SK-N-SH (cell line): ENCODE data around the gene RBMS3. TPM values are rescaled to one million over a fixed set of nuclear protein-coding genes. Genes with fewer than 3 reads are reported as not detected.

Experiments used
- CTCF ChIA-PET: fragments of 300-600, 350-600 bp; formaldehyde crosslinking; extraction: SDS; loops from one replicate; lab custom pipeline; 2021; lab: Yijun Ruan, JAX
- POLR2A ChIA-PET: fragments of 350-600 bp; sonication (Branson Sonifier 250); formaldehyde crosslinking; extraction: SDS; loops from one replicate; lab custom pipeline; 2020; ENCODE audit warnings: antibody characterized with exemption, inconsistent platforms; lab: Yijun Ruan, JAX
- DNase-seq: peaks from one replicate; pipeline ENCODE4 v3.0.0; 2012
- H2AFZ ChIP-seq: fragments of 200-600 bp; sonication (generic); 2 replicates; pipeline ENCODE4 v1.8.1; 2016; ENCODE audit warnings: antibody characterized with exemption, mild to moderate bottlenecking, low read depth
- H3F3A ChIP-seq: fragments of 200-600 bp; sonication (generic); replicated peaks from 2 replicates; pipeline ENCODE3; 2016; ENCODE audit warnings: antibody characterized with exemption, mild to moderate bottlenecking; ENCODE audit not compliant: insufficient read depth
- H3K27ac ChIP-seq, 2 experiments: fragments of 200-500 bp in 1 of 2; fragments of 200-600 bp in 1 of 2; sonication (Bioruptor generic) in 1 of 2; sonication (generic), shearing (Covaris generic) in 1 of 2; 2 replicates each; pipeline versions ENCODE4 v1.5.1 to v1.6.1; 2014 to 2016; ENCODE audit warnings: low read depth in 2 of 2, inconsistent platforms in 1 of 2, low read length in 1 of 2, mild to moderate bottlenecking in 1 of 2, mixed read lengths in 1 of 2
- H3K27me3 ChIP-seq: fragments of 200-600 bp; sonication (generic), shearing (Covaris generic); 2 replicates; pipeline ENCODE4 v1.6.1; 2016; ENCODE audit warnings: mixed run types; ENCODE audit not compliant: insufficient read depth
- H3K36me3 ChIP-seq, 2 experiments: fragments of 200-500 bp in 1 of 2; fragments of 200-600 bp in 1 of 2; sonication (Bioruptor generic) in 1 of 2; sonication (generic) in 1 of 2; replicated peaks in 1 of 2; 2 replicates each; pipeline versions ENCODE3 to v1.5.1; 2014 to 2016; ENCODE audit warnings: low read length in 1 of 2, mild to moderate bottlenecking in 1 of 2; ENCODE audit not compliant: insufficient read depth in 2 of 2, control insufficient read depth in 1 of 2
- H3K4me1 ChIP-seq, 2 experiments: fragments of 200-500 bp in 1 of 2; fragments of 200-600 bp in 1 of 2; sonication (Bioruptor generic) in 1 of 2; sonication (generic), shearing (Covaris generic) in 1 of 2; 2 replicates each; pipeline versions ENCODE4 v1.5.1 to v1.6.1; 2014 to 2016; ENCODE audit warnings: low read depth in 1 of 2, low read length in 1 of 2, mixed run types in 1 of 2; ENCODE audit not compliant: insufficient read depth in 2 of 2, control insufficient read depth in 1 of 2
- H3K4me2 ChIP-seq: fragments of 200-600 bp; sonication (generic), shearing (Covaris generic); 2 replicates; pipeline ENCODE4 v1.6.1; 2017; ENCODE audit warnings: mixed run types
- H3K4me3 ChIP-seq, 2 experiments: fragments of 200-500 bp in 1 of 2; fragments of 200-600 bp in 1 of 2; sonication (Bioruptor generic) in 1 of 2; sonication (generic), shearing (Covaris generic) in 1 of 2; 2 replicates each; pipeline versions ENCODE4 v1.5.1 to v1.8.1; 2014 to 2016; ENCODE audit warnings: low read depth in 2 of 2, inconsistent platforms in 1 of 2, low read length in 1 of 2, mild to moderate bottlenecking in 1 of 2, mixed read lengths in 1 of 2, moderate library complexity in 1 of 2
- H3K79me2 ChIP-seq: fragments of 200-600 bp; sonication (generic); 2 replicates; pipeline ENCODE4 v1.8.1; 2017; ENCODE audit warnings: mild to moderate bottlenecking; ENCODE audit not compliant: insufficient read depth
- H3K9ac ChIP-seq: fragments of 200-600 bp; sonication (generic); 2 replicates; pipeline ENCODE4 v1.6.1; 2017; ENCODE audit warnings: mixed run types
- H3K9me2 ChIP-seq: fragments of 200-600 bp; sonication (generic); 2 replicates; pipeline ENCODE4 v1.6.1; 2017; ENCODE audit warnings: mixed run types
- H3K9me3 ChIP-seq: fragments of 200-600 bp; sonication (generic); 2 replicates; pipeline ENCODE4 v1.6.1; 2017; ENCODE audit warnings: mixed run types, mild to moderate bottlenecking, moderate library complexity
- H4K20me1 ChIP-seq: fragments of 200-600 bp; sonication (generic); 2 replicates; pipeline ENCODE4 v1.6.1; 2017; ENCODE audit warnings: mild to moderate bottlenecking, mixed run types; ENCODE audit not compliant: insufficient read depth
- CHD2 ChIP-seq: fragments of 150-350 bp; IDR thresholded peaks from 2 replicates; pipeline ENCODE4 v1.6.1; 2018; ENCODE audit warnings: low read length; ENCODE audit not compliant: partially characterized antibody
- ELF1 ChIP-seq: IDR thresholded peaks from 2 replicates; pipeline ENCODE4 v1.4.0; 2012
- EP300 ChIP-seq, 2 experiments: IDR thresholded peaks; 2 replicates each; pipeline versions ENCODE4 v1.4.0 to v1.6.1; 2012; ENCODE audit warnings: borderline replicate concordance in 1 of 2, low read depth in 1 of 2, low read length in 1 of 2
- EZH2phosphoT487 ChIP-seq: fragments of 200-600 bp; sonication (generic); IDR thresholded peaks from 2 replicates; pipeline ENCODE4 v1.6.1; 2017; ENCODE audit warnings: low read depth, mixed run types, mild to moderate bottlenecking, antibody characterized with exemption, moderate library complexity, borderline replicate concordance
- FOXM1 ChIP-seq: IDR thresholded peaks from 2 replicates; pipeline ENCODE4 v1.4.0; 2012; ENCODE audit warnings: low read depth, mild to moderate bottlenecking
- GABPA ChIP-seq: IDR thresholded peaks from 2 replicates; pipeline ENCODE4 v1.4.0; 2012; ENCODE audit warnings: low read depth, mild to moderate bottlenecking
- IRF3 ChIP-seq: fragments of 150-350 bp; IDR thresholded peaks from 2 replicates; pipeline ENCODE4 v1.6.1; 2016; ENCODE audit warnings: mild to moderate bottlenecking, low read depth, low read length
- JUND ChIP-seq: IDR thresholded peaks from 2 replicates; pipeline ENCODE4 v1.4.0; 2012
- MXI1 ChIP-seq: IDR thresholded peaks from 2 replicates; pipeline ENCODE4 v1.6.1; 2012; ENCODE audit warnings: mild to moderate bottlenecking, low read depth, low read length, improper control_type of control experiment
- NFIC ChIP-seq: IDR thresholded peaks from 2 replicates; pipeline ENCODE4 v1.4.0; 2012; ENCODE audit warnings: borderline replicate concordance
- POLR2AphosphoS5 ChIP-seq: IDR thresholded peaks from 2 replicates; pipeline ENCODE4 v1.6.1; 2012; ENCODE audit warnings: low read depth, low read length
- REST ChIP-seq: IDR thresholded peaks from 2 replicates; pipeline ENCODE4 v1.6.1; 2012; ENCODE audit warnings: mild to moderate bottlenecking, low read depth, low read length, moderate library complexity
- RXRA ChIP-seq: IDR thresholded peaks from 2 replicates; pipeline ENCODE4 v1.4.0; 2012; ENCODE audit warnings: low read depth, mild to moderate bottlenecking, borderline replicate concordance
- SIN3A ChIP-seq: IDR thresholded peaks from 2 replicates; pipeline ENCODE4 v1.6.1; 2012; ENCODE audit warnings: low read depth, mild to moderate bottlenecking, low read length, moderate library complexity, borderline replicate concordance
- SMC3 ChIP-seq: IDR thresholded peaks from 2 replicates; pipeline ENCODE4 v1.6.1; 2012; ENCODE audit warnings: low read depth, low read length, improper control_type of control experiment
- TAF1 ChIP-seq: IDR thresholded peaks from 2 replicates; pipeline ENCODE4 v1.6.1; 2012; ENCODE audit warnings: low read depth, mild to moderate bottlenecking, low read length, moderate library complexity, borderline replicate concordance
- TEAD4 ChIP-seq: IDR thresholded peaks from 2 replicates; pipeline ENCODE4 v1.4.0; 2012; ENCODE audit warnings: mild to moderate bottlenecking, borderline replicate concordance; ENCODE audit not compliant: insufficient read depth
- YY1 ChIP-seq: IDR thresholded peaks from 2 replicates; pipeline ENCODE4 v1.4.0; 2012; ENCODE audit warnings: low read depth, mild to moderate bottlenecking
- WGBS: methylation state at CpG from one replicate; pipeline ENCODE4 v1.1.6; 2017; ENCODE audit warnings: low lambda C conversion rate; 5-methylcytosine and 5-hydroxymethylcytosine counted together
- polyA plus RNA-seq, 3 experiments: library from polyadenylated mRNA; depleted of rRNA; stranded (reverse); fragments of >200 nt; gene quantifications; 2 replicates each; pipeline ENCODE4 v1.2.3, GENCODE V29; 2012
- TF ChIP-seq, protein P1 (sequence below): fragments of 200-600 bp; sonication (generic); IDR thresholded peaks from 2 replicates; pipeline ENCODE4 v1.6.1; 2017; ENCODE audit warnings: antibody characterized with exemption, mild to moderate bottlenecking, moderate library complexity
- TF ChIP-seq, protein P2 (sequence below): IDR thresholded peaks from 2 replicates; pipeline ENCODE4 v1.4.0; 2012; ENCODE audit warnings: low read depth, borderline replicate concordance

The RBMS3 gene
- polyA plus RNA-seq, 1 of the 3 experiments (the other 2 are of a cell fraction) = 8.2 TPM

DNA sequence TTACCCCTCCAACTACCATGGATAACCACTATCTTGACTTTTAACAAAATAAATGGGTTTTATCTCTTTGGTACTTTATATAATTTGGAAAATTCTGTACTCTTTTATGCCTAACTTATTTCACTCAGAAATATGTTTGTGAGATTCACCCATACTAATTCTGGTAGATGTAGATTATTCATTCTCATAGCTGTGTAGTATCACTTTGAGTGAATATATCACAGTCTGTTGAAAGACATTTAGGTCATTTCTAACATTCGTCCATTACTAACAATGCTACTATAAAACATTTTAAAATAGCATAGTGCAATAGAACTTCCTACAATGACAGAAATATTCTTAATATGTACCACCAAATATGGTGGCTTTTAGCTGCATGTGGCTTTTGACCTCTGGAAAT lies 542.4 kb downstream of the RBMS3 start:
- H3F3A ChIP-seq = peaks cover 19% of the 10 kb centered on the region
- WGBS = 91% methylated on average over 1 of the region's 1 CpG
- POLR2A ChIA-PET = no interaction called here
- no peaks in the 10 kb centered on the region for H3K9me3 ChIP-seq
- H4K20me1 ChIP-seq = no peaks in the 10 kb centered on the region
- no peaks in the 10 kb centered on the region for H3K79me2 ChIP-seq
- H3K4me2 ChIP-seq = no peak overlapping the region
- H3K4me3 ChIP-seq = no peak overlapping the region
- no peak overlapping the region for H2AFZ ChIP-seq
- peaks cover 2 to 4% of the 10 kb centered on the region in 2 experiments for H3K36me3 ChIP-seq
- H3K27ac ChIP-seq = no peak overlapping the region
- H3K9me2 ChIP-seq = no peaks in the 10 kb centered on the region
- no peaks in the 10 kb centered on the region for H3K27me3 ChIP-seq
- no peaks in the 10 kb centered on the region for H3K4me1 ChIP-seq
- TF ChIP-seq JUND (no peak), NFIC (no peak), IRF3 (no peak), YY1 (no peak), ELF1 (no peak), EZH2phosphoT487 (no peak), MXI1 (no peak), TAF1 (no peak), SMC3 (no peak), REST (no peak), GABPA (no peak), EP300 (IDR thresholded peaks at IDR 0.05; ENCODE audit: borderline replicate concordance in 1 of 2, low read depth in 1 of 2, low read length in 1 of 2) (no peak), TEAD4 (no peak), POLR2AphosphoS5 (no peak), CHD2 (no peak), FOXM1 (no peak), SIN3A (no peak), RXRA (no peak)
- TF ChIP-seq, protein P1, sequence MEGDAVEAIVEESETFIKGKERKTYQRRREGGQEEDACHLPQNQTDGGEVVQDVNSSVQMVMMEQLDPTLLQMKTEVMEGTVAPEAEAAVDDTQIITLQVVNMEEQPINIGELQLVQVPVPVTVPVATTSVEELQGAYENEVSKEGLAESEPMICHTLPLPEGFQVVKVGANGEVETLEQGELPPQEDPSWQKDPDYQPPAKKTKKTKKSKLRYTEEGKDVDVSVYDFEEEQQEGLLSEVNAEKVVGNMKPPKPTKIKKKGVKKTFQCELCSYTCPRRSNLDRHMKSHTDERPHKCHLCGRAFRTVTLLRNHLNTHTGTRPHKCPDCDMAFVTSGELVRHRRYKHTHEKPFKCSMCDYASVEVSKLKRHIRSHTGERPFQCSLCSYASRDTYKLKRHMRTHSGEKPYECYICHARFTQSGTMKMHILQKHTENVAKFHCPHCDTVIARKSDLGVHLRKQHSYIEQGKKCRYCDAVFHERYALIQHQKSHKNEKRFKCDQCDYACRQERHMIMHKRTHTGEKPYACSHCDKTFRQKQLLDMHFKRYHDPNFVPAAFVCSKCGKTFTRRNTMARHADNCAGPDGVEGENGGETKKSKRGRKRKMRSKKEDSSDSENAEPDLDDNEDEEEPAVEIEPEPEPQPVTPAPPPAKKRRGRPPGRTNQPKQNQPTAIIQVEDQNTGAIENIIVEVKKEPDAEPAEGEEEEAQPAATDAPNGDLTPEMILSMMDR = no peak
- TF ChIP-seq, protein P2, sequence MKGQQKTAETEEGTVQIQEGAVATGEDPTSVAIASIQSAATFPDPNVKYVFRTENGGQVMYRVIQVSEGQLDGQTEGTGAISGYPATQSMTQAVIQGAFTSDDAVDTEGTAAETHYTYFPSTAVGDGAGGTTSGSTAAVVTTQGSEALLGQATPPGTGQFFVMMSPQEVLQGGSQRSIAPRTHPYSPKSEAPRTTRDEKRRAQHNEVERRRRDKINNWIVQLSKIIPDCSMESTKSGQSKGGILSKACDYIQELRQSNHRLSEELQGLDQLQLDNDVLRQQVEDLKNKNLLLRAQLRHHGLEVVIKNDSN = no peak
- no peak overlapping the region for H3K9ac ChIP-seq
- CTCF ChIA-PET = interaction anchor here (1.3 kb wide), 1 partner anchor 10 kb away, joined by 3 read pairs; no protein-coding TSS in a partner anchor
- no peak for DNase-seq
